ENCODE measurements around the gene DGKB.
A peak's percentile ranks its signal among the peaks of the same experiment; 100 is the strongest.

The DGKB gene

DNA sequence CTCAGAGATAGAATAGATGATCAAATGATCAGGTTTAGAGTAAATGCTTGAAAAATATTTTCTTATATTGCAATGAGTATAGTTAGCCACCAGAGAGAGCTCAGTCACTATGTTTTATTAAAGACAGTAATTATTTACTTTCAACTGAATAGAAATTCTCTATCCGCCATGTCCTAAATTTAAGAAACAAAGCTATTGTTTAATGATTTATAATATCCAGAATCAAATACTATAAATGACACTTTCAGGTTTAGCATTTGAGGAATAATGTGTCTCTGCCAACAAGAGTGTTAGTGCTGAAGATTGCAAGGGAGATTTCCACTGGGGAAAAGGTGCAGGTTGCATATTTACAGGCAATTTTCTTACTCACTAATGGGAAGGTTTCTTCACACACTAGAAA is 184.7 kb downstream of the DGKB start:
- Histone ChIP-seq H3K4me3 (ENCODE audit: low read length) (no peak overlapping the region), H3K4me1 (ENCODE audit: control insufficient read depth, low read depth, low read length) (peaks cover 26% of the 10 kb centered on the region), H3K36me3 (ENCODE audit: control insufficient read depth, low read depth, low read length) (no peaks in the 10 kb centered on the region), H3K27me3 (ENCODE audit: control insufficient read depth, insufficient read depth, low read length) (no peaks in the 10 kb centered on the region), H3K9ac (ENCODE audit: low read length) (no peak overlapping the region), H3K27ac (ENCODE audit: low read length) (no peak overlapping the region), H3K9me3 (ENCODE audit: control insufficient read depth, low read depth, low read length) (no peaks in the 10 kb centered on the region)

DNA sequence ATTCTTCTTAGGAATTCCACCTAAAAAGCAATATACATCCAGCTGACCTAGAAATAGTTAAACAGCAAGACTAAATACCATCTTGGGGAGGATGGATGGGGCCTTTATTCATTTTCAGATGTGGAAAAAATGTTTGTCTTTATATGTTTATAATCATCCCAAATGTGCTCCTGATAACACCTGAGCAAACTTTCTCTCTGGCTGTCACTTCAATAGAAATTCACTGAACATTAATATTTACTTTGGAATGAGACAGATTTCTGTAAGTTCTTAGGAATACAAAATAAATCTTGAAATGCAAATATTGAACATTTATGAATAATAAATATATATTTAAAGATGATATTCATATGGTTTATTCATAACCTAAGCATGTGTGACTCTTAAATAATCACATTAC is 185.4 kb downstream of the DGKB start:
- peak overlapping the region; percentile 10 for H3K4me3 ChIP-seq (ENCODE audit: low read length)
- no peak overlapping the region for H3K9ac ChIP-seq (ENCODE audit: low read length)
- no peaks in the 10 kb centered on the region for H3K27me3 ChIP-seq (ENCODE audit: control insufficient read depth, insufficient read depth, low read length)
- H3K27ac ChIP-seq (ENCODE audit: low read length) = peak overlapping the region; percentile 52
- H3K4me1 ChIP-seq (ENCODE audit: control insufficient read depth, low read depth, low read length) = peaks cover 26% of the 10 kb centered on the region
- no peaks in the 10 kb centered on the region for H3K36me3 ChIP-seq (ENCODE audit: control insufficient read depth, low read depth, low read length)
- H3K9me3 ChIP-seq (ENCODE audit: control insufficient read depth, low read depth, low read length) = no peaks in the 10 kb centered on the region

DNA sequence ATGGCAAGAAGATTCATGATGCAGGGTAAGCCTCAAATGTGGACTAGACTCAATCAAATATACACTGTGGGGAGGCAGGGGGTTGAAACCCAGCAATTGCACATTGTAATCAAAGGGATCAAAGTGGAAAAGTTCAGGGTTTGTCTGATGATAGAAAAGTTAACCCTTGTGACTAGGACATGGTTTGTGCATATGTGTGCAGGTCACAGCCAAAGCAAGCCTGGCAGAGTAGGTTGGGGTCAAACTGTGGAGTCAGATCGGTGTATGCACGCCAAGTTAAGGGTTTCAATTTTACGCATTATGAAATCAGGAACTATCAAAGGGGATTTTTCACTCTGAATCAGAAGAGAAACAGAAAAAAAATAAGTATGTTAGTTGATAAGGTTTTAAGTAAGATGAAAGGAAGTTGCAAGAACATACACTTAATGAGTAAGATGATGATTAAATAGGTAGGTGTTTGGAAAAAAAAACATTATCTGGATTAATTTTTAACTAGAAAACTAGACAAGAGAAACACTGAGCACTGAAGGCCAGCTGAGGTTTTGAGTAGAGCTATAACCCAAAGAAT is 188.3 kb downstream of the DGKB start:
- Histone ChIP-seq H3K9me3 (ENCODE audit: control insufficient read depth, low read depth, low read length) (no peaks in the 10 kb centered on the region), H3K27me3 (ENCODE audit: control insufficient read depth, insufficient read depth, low read length) (no peaks in the 10 kb centered on the region), H3K9ac (ENCODE audit: low read length) (no peak overlapping the region), H3K27ac (ENCODE audit: low read length) (no peak overlapping the region), H3K4me1 (ENCODE audit: control insufficient read depth, low read depth, low read length) (peaks cover 26% of the 10 kb centered on the region), H3K4me3 (ENCODE audit: low read length) (no peak overlapping the region), H3K36me3 (ENCODE audit: control insufficient read depth, low read depth, low read length) (no peaks in the 10 kb centered on the region)

DNA sequence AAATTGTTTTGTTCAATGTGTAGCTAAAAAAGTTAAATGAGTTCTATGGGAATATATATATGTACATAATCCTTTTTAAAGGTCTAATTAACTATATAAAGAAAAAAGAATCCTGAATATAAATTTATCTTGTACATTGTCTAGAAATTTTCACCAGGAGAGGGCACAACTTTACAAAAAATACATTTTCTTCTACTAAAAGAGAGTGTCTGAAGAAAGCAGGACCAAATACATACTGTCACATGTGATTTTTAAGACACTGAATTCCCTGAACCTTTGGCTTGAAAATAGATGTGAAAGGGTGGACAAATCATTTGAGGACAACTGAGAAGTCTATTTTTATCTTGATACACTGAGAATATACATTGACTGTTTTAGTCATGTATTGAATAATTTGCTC is 204.3 kb downstream of the DGKB start:
- H3K9me3 ChIP-seq (ENCODE audit: control insufficient read depth, low read depth, low read length) = no peaks in the 10 kb centered on the region
- no peak overlapping the region for H3K4me3 ChIP-seq (ENCODE audit: low read length)
- H3K36me3 ChIP-seq (ENCODE audit: control insufficient read depth, low read depth, low read length) = no peaks in the 10 kb centered on the region
- no peak overlapping the region for H3K27ac ChIP-seq (ENCODE audit: low read length)
- no peak overlapping the region for H3K9ac ChIP-seq (ENCODE audit: low read length)
- H3K4me1 ChIP-seq (ENCODE audit: control insufficient read depth, low read depth, low read length) = no peaks in the 10 kb centered on the region
- H3K27me3 ChIP-seq (ENCODE audit: control insufficient read depth, insufficient read depth, low read length) = no peaks in the 10 kb centered on the region

DNA sequence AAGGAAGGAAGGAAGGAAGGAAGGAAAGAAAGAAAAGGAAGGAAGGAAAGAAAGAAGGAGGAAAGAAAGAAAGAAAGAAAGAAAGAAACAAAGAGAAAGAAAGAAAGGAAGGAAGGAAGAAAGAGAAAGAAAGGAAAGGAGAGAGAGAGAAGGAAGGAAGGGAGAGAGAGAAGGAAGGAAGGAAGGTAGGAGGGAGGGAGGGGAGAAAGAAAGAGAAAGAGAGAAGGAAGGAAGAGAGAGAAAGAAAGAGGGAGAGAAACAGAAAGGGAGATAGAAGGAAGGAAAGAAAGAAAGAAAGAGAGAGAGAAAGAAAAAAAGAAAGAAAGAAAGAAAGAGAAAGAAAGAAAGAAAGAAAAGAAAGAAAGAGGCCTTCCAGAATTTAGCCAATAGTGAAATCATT is 204.9 kb downstream of the DGKB start:
- H3K4me3 ChIP-seq (ENCODE audit: low read length) = no peak overlapping the region
- H3K36me3 ChIP-seq (ENCODE audit: control insufficient read depth, low read depth, low read length) = no peaks in the 10 kb centered on the region
- no peaks in the 10 kb centered on the region for H3K27me3 ChIP-seq (ENCODE audit: control insufficient read depth, insufficient read depth, low read length)
- H3K27ac ChIP-seq (ENCODE audit: low read length) = no peak overlapping the region
- H3K9me3 ChIP-seq (ENCODE audit: control insufficient read depth, low read depth, low read length) = no peaks in the 10 kb centered on the region
- H3K4me1 ChIP-seq (ENCODE audit: control insufficient read depth, low read depth, low read length) = no peaks in the 10 kb centered on the region
- H3K9ac ChIP-seq (ENCODE audit: low read length) = no peak overlapping the region

DNA sequence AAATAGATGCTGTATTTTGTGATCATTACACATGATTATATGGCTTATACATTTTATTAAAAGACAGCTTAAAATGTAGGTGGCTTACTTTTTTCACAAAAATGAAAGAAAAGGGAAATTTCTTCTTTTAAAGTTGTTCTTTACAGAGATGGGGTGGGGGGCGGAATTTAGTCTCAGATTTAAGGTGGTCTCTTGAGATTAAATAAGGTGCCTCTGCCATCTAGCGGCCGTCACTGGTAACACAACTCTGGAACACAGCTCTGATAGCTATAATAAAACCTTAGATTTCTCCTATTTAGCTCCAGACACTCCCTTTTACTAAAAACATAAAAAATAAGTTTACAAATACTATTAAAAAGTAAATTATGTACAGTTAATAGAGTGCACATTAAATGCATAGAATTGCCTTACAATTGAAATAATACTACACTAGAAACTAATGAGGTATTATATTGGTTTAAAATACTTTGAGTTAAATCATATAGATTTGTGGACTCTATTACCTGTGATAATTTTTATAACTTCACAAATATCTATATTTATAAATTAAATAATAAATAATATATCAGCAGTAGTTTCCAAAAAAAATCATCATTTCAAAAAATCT is 210.9 kb downstream of the DGKB start:
- Histone ChIP-seq H3K27ac (ENCODE audit: low read length) (no peak overlapping the region), H3K36me3 (ENCODE audit: control insufficient read depth, low read depth, low read length) (no peaks in the 10 kb centered on the region), H3K27me3 (ENCODE audit: control insufficient read depth, insufficient read depth, low read length) (no peaks in the 10 kb centered on the region), H3K4me1 (ENCODE audit: control insufficient read depth, low read depth, low read length) (peaks cover 2% of the 10 kb centered on the region), H3K9ac (ENCODE audit: low read length) (no peak overlapping the region), H3K9me3 (ENCODE audit: control insufficient read depth, low read depth, low read length) (no peaks in the 10 kb centered on the region), H3K4me3 (ENCODE audit: low read length) (no peak overlapping the region)

DNA sequence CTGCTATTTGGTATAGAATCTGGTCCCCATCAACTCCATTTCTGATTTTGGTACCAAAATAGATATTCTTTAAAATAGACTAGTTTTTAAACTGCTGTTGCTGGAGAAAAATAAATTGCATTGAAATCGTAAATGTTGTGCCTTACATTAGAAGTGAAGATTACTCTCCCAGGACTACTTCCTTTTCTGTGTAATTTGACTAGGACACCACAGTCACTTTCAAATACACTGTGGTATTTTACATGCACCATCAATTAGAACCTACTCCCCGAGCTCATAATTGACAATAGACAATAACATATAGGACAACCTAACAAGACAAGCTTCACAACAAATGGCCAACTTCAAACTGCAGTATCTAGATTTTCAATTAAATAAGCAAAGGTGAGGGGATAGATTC is 211.5 kb downstream of the DGKB start:
- no peak overlapping the region for H3K4me3 ChIP-seq (ENCODE audit: low read length)
- no peaks in the 10 kb centered on the region for H3K27me3 ChIP-seq (ENCODE audit: control insufficient read depth, insufficient read depth, low read length)
- H3K9ac ChIP-seq (ENCODE audit: low read length) = no peak overlapping the region
- no peaks in the 10 kb centered on the region for H3K9me3 ChIP-seq (ENCODE audit: control insufficient read depth, low read depth, low read length)
- H3K27ac ChIP-seq (ENCODE audit: low read length) = no peak overlapping the region
- no peaks in the 10 kb centered on the region for H3K36me3 ChIP-seq (ENCODE audit: control insufficient read depth, low read depth, low read length)
- peaks cover 2% of the 10 kb centered on the region for H3K4me1 ChIP-seq (ENCODE audit: control insufficient read depth, low read depth, low read length)

DNA sequence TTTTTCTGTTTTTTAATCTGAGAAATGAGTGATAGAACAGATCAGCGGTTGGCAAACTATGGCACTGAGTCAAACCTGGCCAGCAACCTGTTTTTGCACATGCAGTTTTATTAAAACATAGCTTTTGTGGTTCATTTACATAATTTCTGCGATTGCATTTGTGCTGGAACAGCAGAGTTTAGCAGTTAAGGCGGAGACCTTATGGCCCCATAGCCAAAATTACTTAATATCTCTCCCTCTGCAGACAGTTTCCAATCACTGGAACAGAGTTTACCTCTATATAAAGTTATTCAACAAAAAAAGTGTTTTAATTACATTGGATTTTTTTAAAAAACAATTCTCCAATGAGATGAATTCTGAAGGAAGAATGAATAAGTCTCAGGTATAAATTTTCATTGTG is 212.1 kb downstream of the DGKB start:
- H3K9ac ChIP-seq (ENCODE audit: low read length) = no peak overlapping the region
- no peak overlapping the region for H3K4me3 ChIP-seq (ENCODE audit: low read length)
- H3K9me3 ChIP-seq (ENCODE audit: control insufficient read depth, low read depth, low read length) = no peaks in the 10 kb centered on the region
- H3K27me3 ChIP-seq (ENCODE audit: control insufficient read depth, insufficient read depth, low read length) = no peaks in the 10 kb centered on the region
- no peaks in the 10 kb centered on the region for H3K36me3 ChIP-seq (ENCODE audit: control insufficient read depth, low read depth, low read length)
- H3K27ac ChIP-seq (ENCODE audit: low read length) = no peak overlapping the region
- peaks cover 2% of the 10 kb centered on the region for H3K4me1 ChIP-seq (ENCODE audit: control insufficient read depth, low read depth, low read length)

DNA sequence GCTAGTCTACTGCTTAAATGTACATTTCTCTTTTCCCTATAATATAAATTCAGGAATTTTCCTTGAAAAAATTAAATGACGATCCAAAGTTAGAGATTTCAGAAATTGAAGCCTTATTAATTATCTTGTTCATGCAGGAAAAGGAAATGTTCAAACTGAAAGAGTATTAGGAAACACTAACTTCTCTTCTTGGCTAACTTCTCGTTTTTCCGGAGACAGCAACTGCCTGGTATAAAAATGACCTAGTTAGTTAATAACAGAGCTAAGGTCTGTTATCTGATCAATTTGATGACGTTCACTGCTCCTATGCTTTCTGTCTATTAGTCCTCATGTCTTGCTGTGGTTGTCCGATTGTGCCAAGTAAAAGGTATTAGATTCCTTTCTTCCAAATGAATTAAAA is 212.5 kb downstream of the DGKB start:
- H3K27me3 ChIP-seq (ENCODE audit: control insufficient read depth, insufficient read depth, low read length) = no peaks in the 10 kb centered on the region
- no peak overlapping the region for H3K9ac ChIP-seq (ENCODE audit: low read length)
- H3K4me1 ChIP-seq (ENCODE audit: control insufficient read depth, low read depth, low read length) = peaks cover 2% of the 10 kb centered on the region
- H3K4me3 ChIP-seq (ENCODE audit: low read length) = no peak overlapping the region
- no peaks in the 10 kb centered on the region for H3K9me3 ChIP-seq (ENCODE audit: control insufficient read depth, low read depth, low read length)
- no peaks in the 10 kb centered on the region for H3K36me3 ChIP-seq (ENCODE audit: control insufficient read depth, low read depth, low read length)
- H3K27ac ChIP-seq (ENCODE audit: low read length) = no peak overlapping the region

DNA sequence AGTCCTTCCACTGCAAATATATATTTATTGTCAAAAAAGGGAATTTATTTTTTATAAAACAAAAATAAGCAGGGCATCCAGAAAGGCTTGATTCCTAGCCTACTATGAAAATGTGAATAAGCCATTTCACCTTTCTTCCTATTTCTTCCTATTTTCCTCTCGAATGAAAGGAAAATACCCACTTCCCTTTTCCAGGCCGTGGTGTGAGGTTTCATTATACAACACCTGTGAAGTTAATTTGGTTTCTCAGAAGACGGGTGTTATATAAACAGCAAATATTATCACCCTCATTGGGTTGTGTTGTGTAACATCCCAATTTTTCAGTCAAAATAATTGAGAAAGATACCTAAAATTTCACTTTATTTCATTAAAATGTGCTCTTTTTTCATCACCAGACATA is 214.3 kb downstream of the DGKB start:
- Histone ChIP-seq H3K36me3 (ENCODE audit: control insufficient read depth, low read depth, low read length) (no peaks in the 10 kb centered on the region), H3K4me3 (ENCODE audit: low read length) (no peak overlapping the region), H3K27ac (ENCODE audit: low read length) (no peak overlapping the region), H3K9ac (ENCODE audit: low read length) (no peak overlapping the region), H3K4me1 (ENCODE audit: control insufficient read depth, low read depth, low read length) (peaks cover 2% of the 10 kb centered on the region), H3K27me3 (ENCODE audit: control insufficient read depth, insufficient read depth, low read length) (no peaks in the 10 kb centered on the region), H3K9me3 (ENCODE audit: control insufficient read depth, low read depth, low read length) (no peaks in the 10 kb centered on the region)

DNA sequence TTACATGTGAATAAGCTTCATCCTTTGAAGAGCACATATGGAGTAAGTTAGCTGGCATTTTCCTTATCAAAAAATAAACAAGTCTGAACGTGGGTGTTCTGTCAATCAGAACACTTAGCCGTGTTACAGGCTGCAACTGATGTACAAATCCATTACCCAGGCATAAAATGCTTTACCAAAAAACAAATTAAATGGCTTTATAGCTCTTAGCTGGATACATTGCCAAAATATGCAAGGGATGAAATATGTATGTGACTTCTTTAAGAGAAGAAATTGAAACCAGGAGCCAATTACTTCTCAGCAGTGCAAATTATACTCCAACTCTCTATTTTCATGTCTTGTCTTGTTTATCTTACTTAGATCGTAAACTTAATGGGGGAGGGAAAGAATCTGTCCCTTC is 214.8 kb downstream of the DGKB start:
- Histone ChIP-seq H3K9ac (ENCODE audit: low read length) (no peak overlapping the region), H3K9me3 (ENCODE audit: control insufficient read depth, low read depth, low read length) (no peaks in the 10 kb centered on the region), H3K4me3 (ENCODE audit: low read length) (no peak overlapping the region), H3K36me3 (ENCODE audit: control insufficient read depth, low read depth, low read length) (no peaks in the 10 kb centered on the region), H3K27ac (ENCODE audit: low read length) (no peak overlapping the region), H3K4me1 (ENCODE audit: control insufficient read depth, low read depth, low read length) (peaks cover 2% of the 10 kb centered on the region), H3K27me3 (ENCODE audit: control insufficient read depth, insufficient read depth, low read length) (no peaks in the 10 kb centered on the region)

DNA sequence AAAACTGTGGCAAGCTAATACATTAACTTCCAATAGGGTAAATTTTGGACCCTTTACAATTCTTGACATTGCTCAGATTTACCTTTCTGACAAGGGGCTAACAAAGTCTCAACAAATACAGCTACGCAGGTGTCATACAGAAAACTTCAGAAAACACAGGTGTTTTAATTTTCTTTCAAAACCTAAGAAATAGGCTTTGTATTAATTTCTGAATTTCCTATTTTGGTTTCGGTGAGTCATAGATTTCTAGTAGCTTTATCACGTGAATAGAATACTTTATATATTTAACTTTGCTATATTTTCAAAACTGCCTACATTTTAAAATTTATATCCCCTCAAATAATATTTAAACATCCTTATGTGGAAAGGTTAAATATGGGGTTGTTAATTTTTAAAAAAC is 215.3 kb downstream of the DGKB start:
- Histone ChIP-seq H3K9me3 (ENCODE audit: control insufficient read depth, low read depth, low read length) (no peaks in the 10 kb centered on the region), H3K4me3 (ENCODE audit: low read length) (no peak overlapping the region), H3K36me3 (ENCODE audit: control insufficient read depth, low read depth, low read length) (no peaks in the 10 kb centered on the region), H3K27me3 (ENCODE audit: control insufficient read depth, insufficient read depth, low read length) (no peaks in the 10 kb centered on the region), H3K4me1 (ENCODE audit: control insufficient read depth, low read depth, low read length) (peaks cover 2% of the 10 kb centered on the region), H3K9ac (ENCODE audit: low read length) (no peak overlapping the region), H3K27ac (ENCODE audit: low read length) (no peak overlapping the region)
